HG03135 (cell line): ENCODE results near the gene AAGAB.

Experiments
- ATAC-seq: cut with Tn5 transposase; IDR thresholded peaks from one replicate; pipeline ENCODE4 v1.9.1; 2021; ENCODE audit warnings: mild to moderate bottlenecking, moderate library complexity; ENCODE audit not compliant: unreplicated experiment

Gene AAGAB

DNA sequence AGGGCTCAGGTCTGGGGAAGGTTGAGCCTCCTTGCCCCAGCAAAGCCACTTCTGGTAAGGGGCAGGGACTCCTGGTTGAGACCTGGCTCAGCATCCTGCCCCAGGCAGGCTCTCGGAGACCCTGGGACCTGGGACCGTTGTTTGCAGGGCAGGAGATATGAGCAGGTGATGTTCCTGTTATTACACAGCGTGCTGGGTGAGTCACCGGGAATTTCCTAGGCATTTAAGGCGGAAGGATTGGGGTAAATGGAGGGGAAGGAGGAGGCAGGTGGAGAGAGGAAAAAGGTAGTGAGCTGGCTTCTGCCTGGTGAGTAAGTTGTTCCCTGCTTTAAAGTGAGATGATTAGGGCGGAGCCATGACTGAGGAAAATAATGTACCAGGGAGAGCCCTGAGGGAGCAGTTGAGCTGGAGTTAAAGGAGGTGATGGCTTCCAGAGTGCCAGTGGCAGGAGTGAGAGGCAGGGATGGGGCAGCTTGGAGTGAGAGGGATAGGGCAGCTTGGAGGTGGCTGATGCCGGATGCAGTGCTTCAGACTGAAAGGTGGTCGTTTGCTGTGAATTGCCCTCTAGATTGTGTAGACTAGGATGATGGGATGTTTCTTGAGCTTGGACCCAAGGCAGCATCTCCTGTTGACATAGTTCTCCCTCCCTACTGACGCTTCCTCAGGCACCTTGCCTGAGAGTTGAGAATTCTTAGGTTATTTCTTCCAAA is 79.4 kb downstream of the AAGAB start:
- ATAC-seq = no peak

DNA sequence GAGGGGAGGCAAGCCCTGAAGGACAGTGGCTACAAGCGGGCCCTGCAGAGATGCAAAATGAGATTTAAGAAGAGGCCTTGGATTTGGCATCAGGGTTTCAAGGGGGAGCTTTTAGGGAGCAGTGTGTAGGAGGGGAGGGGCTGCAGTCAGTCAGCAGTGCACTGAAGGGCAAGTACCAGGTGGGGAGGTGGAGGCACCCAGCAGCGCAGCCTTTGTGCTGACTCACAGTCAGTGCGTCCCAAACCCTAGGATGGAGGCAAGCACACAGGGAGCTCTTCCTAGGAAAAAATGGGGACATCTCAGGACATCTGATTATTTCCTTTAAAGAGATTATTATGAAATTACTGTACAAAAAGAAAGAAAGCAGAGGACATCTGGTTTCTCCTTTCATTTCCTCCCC is 80.0 kb downstream of the AAGAB start:
- no peak for ATAC-seq

DNA sequence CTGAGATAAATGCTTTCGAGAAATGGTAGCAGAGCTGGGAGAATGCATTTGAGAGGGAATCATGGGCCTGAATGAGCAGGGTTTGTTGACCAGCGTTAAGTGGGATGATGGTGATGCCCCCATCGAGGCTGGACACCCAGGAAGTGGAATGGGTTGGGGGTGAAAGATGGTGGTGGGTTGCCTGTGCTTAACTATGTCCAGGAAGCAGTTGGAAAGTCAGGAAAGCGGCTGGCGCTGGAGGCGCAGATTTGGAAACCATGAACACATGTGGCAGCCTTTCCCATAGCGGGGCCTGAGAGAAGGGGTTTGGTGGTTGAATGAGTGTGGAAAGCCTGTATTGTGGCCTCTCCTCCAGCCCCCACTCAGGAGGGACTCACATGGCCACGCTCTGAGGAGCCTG is 80.7 kb downstream of the AAGAB start:
- ATAC-seq = no peak

DNA sequence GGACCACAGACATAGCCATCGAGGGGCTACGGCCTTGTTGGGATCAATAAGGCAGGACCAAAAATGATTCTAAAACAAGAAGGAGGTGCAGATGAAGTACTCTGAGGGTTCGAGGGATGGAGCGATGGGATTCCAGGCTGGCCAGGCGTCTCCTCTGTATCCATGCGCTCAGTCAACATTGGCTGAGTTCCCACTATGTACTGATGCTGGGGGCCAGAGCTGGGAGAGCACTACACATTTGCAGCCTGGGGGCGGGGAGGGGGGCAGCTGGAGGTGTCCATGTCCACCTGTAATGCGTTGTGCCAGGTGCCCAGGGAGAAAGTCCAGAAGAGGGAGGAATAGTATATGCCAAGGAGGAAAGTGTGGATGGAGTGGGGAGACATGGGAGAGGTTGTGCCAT is 81.5 kb downstream of the AAGAB start:
- no peak for ATAC-seq

DNA sequence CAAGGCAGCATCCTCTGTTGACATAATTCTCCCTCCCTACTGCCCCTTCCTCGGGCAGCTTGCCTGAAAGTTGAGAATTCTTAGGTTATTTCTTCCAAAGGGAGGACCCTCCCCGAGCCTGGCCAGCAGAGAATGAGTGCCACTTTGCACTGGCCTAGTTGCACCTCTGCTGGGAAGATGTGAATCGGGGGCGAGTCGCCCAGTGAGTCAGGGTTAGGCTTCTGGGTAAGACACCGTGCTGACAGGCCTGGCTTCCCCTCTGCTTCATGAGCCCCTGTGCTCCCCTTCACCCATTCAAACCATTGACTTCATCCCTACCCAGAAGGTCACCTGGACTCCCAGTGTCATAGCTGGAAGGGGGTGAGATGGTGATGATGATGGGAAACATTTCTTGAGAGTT is 82.3 kb downstream of the AAGAB start:
- ATAC-seq = no peak

DNA sequence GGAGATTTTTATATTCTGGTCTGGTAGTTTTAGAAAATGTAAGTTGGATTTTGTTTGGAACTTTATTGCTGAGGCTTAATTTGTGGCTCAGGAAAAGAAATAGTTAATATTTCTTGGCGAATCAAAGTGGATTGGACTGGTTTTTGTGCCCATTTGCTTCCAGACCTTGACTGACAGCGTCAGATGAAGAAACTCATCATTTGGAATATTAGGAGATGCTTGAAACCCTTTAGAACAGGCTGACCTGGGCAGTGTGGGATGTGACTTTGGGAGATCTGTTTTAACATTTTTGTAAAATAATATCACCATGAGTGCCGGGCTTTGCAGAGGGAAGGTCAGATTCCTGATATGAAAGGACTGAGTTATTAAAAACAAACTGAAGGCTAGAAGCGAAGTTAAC is 83.0 kb downstream of the AAGAB start:
- ATAC-seq = no peak

DNA sequence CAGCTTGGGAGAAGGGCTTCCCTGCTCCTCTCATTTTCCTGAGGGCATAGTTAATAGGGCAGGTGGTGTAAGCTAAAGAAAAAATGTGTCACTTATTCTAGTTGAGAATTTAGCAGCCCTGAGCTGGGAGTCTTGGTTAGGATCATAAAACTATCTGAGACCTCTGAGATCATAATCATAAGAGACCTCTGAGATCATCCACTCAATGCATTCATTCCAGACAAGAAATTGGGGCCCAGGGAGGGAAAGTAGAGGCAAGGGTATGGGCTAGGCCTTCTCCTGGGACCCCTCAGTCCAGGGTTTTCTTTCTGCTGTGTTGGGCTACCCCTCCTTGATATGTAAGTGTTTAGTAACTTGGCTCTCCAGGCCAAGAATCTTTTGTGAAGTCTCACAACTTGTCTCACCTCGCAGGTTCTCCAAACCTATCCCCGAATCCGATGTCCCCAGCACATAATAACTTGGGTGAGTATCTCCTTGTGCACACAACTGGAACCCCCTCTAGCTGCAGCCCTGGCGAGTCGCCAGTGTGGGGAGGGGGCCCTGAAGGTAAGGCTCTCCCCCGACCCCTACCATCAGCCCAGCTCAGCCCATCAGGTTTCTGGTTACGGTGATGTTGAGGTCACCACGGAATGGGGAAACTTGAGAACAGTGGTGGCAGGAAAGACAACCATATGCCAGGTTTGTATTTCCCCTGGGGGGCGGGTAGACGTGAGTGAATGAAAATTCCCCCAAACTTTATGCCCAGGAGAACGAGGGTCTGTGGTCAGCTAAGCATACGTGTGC is 84.1 kb downstream of the AAGAB start:
- ATAC-seq = no peak

DNA sequence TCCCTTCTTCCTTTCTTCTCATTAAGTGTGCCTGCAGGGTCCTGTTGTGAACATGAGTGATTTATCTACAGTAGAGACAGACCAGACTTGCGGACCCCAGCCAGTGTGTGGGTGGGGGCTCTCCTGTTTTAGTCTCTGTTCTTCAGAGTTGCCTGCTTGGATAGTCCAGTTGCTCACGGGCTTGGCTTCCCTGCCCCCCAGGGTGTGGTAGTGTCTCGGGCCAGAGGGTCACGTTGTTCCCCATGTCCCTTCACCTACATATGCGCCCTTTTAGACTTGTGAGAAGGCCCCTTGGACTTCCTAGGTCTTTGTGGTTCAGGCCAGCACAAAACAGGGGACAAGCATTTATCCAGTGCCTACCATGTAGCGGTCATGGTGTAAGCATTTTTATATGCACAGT is 85.8 kb downstream of the AAGAB start:
- no peak for ATAC-seq

DNA sequence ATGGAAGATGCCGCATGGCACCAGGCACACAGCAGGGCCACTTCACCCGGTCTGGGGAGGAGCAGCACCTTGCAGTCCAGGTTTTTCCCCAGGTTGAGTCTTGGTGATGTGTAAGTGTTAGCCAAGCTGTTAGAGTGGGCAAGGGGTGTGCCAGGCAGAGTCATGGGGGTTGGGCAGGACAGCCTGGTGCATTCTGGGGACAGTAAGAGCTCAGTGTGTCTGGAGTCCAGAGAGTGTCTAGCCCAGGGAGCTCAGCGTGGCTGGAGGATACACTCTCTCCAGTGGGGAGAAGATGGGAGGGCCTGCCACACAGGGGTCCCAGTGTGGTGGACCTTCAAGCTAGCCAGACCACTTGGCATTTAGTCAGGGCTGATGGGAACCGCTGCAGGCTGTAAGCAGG is 87.4 kb downstream of the AAGAB start:
- ATAC-seq = no peak

DNA sequence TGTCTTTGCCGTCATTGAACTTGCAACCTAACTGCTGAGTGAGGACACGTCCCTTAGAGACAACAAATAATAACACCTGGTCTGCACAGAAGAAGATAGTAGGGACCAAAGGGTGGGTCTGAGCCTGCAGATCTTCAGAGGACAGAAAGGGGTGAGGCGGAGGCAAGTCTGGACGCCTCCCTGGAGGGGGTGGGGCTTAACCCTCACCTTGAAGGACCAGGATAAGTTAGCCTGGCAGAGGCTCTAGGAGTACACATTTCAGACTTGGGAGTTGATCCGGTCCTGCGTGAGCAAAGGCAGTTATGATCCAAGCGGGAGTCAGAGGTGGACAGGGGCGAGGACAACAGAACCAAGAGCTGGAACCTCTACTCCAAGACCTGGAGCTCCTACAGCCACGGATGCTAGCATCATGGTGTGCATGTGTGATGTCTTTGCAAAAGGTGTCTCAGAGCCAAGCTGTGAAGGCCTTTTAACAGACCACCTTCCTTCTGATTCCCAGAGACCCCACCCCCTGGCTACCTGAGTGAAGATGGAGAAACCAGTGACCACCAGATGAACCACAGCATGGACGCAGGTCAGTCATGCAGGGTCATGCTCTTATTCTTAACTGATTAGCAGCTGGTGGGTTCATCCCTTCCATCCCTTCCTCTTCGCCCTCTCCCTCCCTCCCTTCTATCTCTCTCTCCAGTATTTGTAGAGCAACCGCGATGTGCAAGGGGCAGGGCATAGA is 88.0 kb downstream of the AAGAB start:
- no peak for ATAC-seq

DNA sequence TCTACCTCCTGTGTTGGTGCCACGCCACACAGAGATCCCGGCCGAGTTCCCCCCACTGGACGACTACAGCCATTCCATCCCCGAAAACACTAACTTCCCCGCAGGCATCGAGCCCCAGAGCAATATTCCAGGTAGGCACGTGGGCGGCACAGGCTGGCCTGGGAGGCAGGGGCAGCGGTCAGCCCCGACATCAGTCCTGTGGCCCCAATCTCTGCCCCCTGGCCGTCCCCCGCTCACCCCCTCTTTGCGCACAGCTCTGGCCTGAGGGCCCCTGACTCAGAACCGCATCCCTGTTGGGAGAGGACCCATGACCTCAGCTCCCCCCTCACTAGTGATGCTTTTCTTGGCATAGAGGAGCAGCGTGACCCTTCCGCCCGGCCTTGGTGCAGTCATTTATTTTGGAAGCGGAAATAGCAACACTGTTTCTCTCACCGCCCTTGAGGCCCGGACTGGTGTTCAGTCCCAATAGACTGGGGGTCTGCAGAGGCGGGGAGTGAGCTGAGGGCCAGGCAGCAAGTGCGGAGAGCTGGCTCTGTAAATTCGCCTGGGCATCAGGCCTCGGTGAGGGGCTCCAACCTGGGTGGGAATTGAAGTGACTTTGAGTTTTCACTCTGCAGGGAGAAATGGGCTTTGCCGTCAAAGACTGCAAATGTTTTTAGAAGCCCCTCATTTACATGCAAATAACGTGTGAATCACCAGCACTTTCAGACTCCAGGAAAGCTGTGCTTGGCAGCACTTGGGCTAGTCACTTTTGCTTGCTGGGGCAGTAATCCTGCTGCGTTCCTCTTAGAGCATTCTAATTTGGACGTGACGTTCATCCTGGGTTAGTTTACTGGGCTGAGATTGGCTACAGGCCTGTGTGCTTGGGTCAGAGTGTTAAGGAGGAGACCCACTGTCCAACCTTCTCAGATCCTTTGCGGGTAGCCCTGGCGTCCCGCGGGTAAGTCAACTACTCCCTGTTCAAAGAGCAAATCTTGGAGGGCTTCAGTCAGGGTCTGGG is 88.9 kb downstream of the AAGAB start:
- no peak for ATAC-seq

DNA sequence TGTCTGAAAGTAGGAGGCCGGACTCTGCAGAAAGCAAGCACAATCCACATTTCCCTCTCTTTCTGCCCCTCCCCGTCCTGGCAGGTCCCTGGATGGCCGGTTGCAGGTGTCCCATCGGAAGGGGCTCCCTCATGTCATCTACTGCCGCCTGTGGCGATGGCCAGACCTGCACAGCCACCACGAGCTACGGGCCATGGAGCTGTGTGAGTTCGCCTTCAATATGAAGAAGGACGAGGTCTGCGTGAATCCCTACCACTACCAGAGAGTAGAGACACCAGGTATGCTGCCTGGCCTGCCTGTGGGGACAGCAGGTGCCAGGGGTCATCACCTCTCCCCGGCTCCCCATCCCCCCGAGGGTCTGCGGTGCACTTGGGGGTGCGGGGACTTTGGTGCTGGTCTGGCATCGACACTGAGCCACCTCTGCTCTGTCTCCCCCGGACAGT is 89.6 kb downstream of the AAGAB start:
- ATAC-seq = no peak

DNA sequence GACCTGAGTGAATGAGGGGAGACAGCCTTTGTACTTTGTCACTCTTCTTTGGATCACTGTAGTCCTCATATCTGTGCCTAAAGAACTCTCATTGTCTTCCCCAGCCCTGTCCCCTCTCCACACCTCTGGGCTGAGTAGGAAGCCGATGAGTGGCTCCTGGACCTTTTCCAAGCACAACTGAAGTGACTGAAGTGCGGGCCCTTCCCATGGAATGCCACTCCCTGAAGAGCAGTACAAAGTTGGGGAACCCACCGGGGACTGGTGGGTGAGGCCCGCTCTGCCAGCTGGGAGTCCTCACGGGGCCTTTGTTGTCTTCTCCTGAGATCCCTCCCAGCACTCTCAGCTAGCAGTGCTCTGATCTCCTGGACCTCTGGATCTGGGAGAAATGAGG is 90.1 kb downstream of the AAGAB start:
- ATAC-seq = no peak

DNA sequence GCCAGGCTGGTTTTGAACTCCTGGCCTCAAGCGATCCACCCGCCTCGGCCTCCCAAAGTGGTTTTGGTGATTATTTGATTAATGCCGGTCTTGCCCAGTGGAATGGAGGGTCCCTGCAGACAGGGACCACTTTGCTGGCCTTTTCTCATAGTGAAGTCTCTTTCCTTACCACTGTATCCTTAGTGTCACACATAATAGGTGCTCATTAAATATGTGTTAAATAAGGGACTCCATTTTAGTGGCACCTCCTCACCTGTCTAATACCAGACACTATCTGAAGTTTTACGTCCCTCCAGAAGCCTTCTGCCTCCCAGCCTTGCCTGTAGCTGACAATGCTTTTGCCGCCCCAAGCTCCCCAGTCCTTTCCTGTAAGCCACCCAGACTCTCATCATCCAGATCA is 91.3 kb downstream of the AAGAB start:
- ATAC-seq = no peak

DNA sequence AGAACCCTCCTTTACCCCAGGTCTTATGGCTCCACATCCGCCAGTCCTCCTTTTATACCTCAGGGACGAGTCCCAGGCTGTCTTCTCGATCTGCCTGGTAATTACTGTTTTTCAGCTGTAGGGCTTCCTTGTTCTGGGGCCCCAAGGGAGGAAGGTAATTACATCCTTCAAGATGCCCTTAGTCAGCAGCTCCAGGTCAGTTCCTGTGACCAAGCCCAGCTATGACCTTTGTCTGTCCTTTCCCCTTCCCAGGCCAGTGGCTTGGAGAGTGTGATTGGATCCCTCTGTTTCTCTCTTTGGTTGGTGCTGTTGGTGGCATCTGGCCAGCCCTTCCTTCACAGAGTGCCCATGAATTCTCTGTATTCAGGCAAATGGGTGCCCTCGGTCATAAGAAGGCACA is 92.6 kb downstream of the AAGAB start:
- ATAC-seq = no peak

DNA sequence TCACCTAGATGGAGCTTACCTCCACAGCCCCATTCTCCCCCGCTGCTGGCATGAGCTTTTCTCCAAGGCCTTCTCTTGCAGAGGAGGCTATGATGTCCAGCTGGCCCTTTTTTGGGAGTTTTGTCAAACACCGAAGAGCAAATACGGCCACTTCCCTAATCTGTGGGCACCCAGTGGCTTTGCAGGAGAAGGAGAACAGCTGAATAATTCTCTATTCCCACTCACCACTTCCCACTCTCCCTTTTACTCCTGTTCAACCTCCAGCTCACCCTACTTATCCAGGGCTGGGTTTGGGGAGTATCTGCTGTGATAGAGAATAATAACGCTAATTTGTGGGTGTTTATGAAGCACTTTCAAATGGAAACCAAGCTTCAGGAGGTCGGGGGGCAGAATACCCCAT is 93.0 kb downstream of the AAGAB start:
- ATAC-seq = no peak

DNA sequence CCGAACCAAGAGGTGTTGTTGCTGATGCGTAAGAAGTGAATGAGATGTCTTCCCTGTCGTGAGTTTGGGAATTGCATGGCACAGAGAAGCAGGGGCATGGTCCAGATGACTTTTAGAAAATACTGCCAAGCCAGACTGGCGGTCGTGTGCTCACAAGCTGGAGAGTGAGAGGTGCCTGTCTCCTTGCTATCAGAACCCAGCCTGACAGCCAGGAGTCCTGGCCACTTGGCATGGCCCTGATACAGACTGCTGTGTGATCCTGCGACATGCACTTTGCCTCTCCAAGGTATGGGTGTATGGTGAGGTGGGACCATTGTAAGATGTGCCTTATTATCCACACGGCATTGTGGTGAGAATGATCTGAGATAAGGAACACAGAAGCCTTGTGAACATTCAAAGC is 96.1 kb downstream of the AAGAB start:
- no peak for ATAC-seq

DNA sequence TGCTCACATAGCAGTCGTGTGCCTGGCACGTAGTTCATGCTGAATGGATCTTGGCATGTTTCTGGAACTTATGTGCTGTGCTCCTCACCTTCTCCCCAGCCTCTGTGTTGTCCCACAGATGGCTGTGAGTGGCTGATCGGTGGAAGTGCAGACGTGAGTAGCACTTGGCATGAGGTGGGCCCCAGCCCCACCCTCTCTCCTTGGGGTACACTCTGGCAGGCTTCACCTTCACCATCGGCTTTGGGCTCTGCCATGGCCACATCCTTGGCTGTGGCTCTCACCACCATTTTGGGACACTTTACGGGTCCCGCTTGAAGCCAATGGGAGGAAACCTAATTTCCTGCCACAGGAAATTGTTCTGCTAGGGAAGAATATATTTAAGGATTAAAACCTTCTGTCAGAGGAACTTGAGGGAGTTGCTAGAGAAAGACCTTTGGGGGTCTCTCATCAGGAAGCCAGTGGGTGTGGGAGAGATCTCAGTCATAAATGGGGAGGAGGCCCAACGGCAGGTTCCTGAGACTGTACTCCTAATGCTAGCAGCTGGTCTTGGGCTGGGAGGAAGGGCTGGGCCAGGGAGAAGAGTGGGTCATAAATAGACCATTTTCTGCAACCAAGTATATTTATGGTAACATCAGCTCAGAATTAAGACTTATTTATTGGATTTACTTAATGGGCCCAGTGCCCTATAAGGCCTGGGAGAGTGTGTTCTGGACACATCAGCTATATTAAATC is 96.8 kb downstream of the AAGAB start:
- no peak for ATAC-seq

DNA sequence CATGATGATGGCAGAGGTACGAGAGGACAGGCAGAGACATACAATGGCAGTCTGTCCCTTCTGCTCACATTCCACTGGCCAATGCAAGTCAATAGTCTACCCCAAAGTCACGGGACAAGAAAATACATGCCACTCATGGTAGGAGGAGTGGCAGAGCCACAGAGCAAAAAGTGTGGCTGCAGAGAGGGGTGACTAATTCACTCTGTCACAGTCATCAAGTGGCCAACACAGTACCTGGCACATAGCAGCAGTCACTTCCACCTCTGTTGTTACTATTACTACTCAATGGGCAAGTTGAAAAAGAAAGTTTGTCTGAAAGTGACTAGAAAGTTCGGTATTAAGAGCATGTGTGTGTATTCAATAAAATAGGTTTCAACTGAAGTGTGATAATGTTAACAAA is 97.6 kb downstream of the AAGAB start:
- ATAC-seq = no peak

DNA sequence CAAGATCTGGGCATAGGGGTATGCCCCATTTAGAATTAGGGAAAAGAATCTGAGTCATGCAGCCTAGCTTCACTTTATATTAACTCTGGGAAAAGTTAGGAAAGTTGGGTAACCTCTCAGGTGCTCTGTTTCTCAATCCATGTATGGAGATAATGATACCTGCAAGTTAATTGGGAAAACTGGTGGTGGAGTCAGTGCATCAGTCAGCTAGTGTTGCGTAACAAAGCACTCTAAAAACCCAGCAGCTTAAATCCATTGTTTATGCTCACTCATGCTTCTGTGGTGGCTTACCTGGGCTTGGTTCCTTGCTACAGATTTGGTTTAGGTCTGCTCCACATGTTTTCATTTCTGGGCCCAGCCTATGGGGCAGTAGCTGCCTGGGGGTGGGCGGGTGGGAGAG is 98.0 kb downstream of the AAGAB start:
- no peak for ATAC-seq
